Sigmoid colon (tissue), 4 donors: ENCODE results near the gene GAPDHS.

Experiments used
- CTCF ChIP-seq, 4 experiments: fragments of 450-650 bp in 3 of 4; fragments of 200-600 bp in 1 of 4; IDR thresholded peaks; one replicate each; pipeline ENCODE4 v1.5.1; 2016 to 2019; ENCODE audit warnings: antibody characterized with exemption in 4 of 4, mild to moderate bottlenecking in 3 of 4, moderate library complexity in 2 of 4
- EP300 ChIP-seq, 4 donors: sonication (generic); formaldehyde crosslinking; IDR thresholded peaks; one replicate each; pipeline ENCODE4 v1.6.1; 2017; ENCODE audit warnings: antibody characterized with exemption in 4 of 4
- POLR2A ChIP-seq, 2 donors: fragments of 450-650 bp; IDR thresholded peaks; one replicate each; pipeline ENCODE4 v1.6.1; 2016; ENCODE audit warnings: antibody characterized with exemption in 2 of 2, mild to moderate bottlenecking in 2 of 2, moderate library complexity in 2 of 2
- POLR2AphosphoS5 ChIP-seq, 4 donors: sonication (generic); formaldehyde crosslinking; IDR thresholded peaks; one replicate each; pipeline ENCODE4 v1.6.1; 2017; ENCODE audit warnings: antibody characterized with exemption in 4 of 4

- no peak for TF ChIP-seq CTCF (IDR thresholded peaks at IDR 0.05)
- TF ChIP-seq POLR2A (IDR thresholded peaks at IDR 0.05) = no peak
- no peak for TF ChIP-seq POLR2AphosphoS5 (IDR thresholded peaks at IDR 0.05)
- TF ChIP-seq EP300 (IDR thresholded peaks at IDR 0.05) = no peak
Measured at GRCh38 chr19:35487656-35488182, 45.5 kb upstream of the GAPDHS start.
